B cell (primary cell): ENCODE results near the gene CTRB1. TPM values are rescaled to one million over a fixed set of nuclear protein-coding genes. Genes with fewer than 3 reads are reported as not detected.

Experiments used
- ATAC-seq: fragments of 200-7000 bp; cut with Tn5 transposase; one replicate; pipeline ENCODE4 v1.10.0; 2021; ENCODE audit warnings: low read depth, mild to moderate bottlenecking, moderate number of reproducible peaks, moderate library complexity
- CTCF ChIA-PET: fragments of 350-600 bp; sonication (Branson Sonifier 250); formaldehyde crosslinking; loops from one replicate; lab custom pipeline; 2021; ENCODE audit warnings: antibody characterized with exemption, inconsistent platforms; lab: Charles Lee
- POLR2A ChIA-PET: fragments of 350-600 bp; sonication (Branson Sonifier 250); formaldehyde crosslinking; loops from one replicate; lab custom pipeline; 2021; ENCODE audit warnings: antibody characterized with exemption; lab: Charles Lee
- DNase-seq: peaks from one replicate; pipeline ENCODE4 v3.0.0; 2013
- H2AFZ ChIP-seq: 2 replicates; pipeline ENCODE4 v1.6.1; 2012; ENCODE audit warnings: mild to moderate bottlenecking, low read depth, low read length; ENCODE audit not compliant: insufficient read depth, poor library complexity, severe bottlenecking
- H3K27ac ChIP-seq, 2 donors: 1 replicate in 1 of 2; 2 replicates in 1 of 2; pipeline ENCODE4 v1.5.1; 2012 to 2013; ENCODE audit warnings: low read length in 2 of 2, mild to moderate bottlenecking in 2 of 2, moderate library complexity in 1 of 2
- H3K27me3 ChIP-seq, 4 experiments: fragments of 200-600 bp in 1 of 4; sonication (generic) in 1 of 4; replicated peaks in 1 of 4; 1 replicate in 2 of 4; 2 replicates in 2 of 4; pipeline versions ENCODE4 v1.6.1 to v1.7.0; 2013 to 2016; ENCODE audit warnings: low read length in 3 of 4, mild to moderate bottlenecking in 2 of 4, mixed read lengths in 1 of 4, moderate library complexity in 1 of 4; ENCODE audit not compliant: insufficient read depth in 4 of 4, control insufficient read depth in 3 of 4; ENCODE audit errors: control extremely low read depth in 1 of 4
- H3K36me3 ChIP-seq, 2 experiments: replicated peaks in 1 of 2; 1 replicate in 1 of 2; 2 replicates in 1 of 2; pipeline versions ENCODE4 v1.6.1 to v1.7.1; 2013; ENCODE audit warnings: low read length in 1 of 2; ENCODE audit not compliant: insufficient read depth in 2 of 2, control insufficient read depth in 1 of 2; ENCODE audit errors: control extremely low read depth in 1 of 2, extremely low read depth in 1 of 2
- H3K4me1 ChIP-seq, 2 donors: fragments of 200-600 bp in 1 of 2; sonication (generic) in 1 of 2; 1 replicate in 1 of 2; 2 replicates in 1 of 2; pipeline versions ENCODE4 v1.5.1 to v1.6.1; 2013 to 2017; ENCODE audit warnings: low read length in 2 of 2; ENCODE audit not compliant: control insufficient read depth in 2 of 2, insufficient read depth in 2 of 2
- H3K4me2 ChIP-seq: replicated peaks from 2 replicates; pipeline ENCODE3; 2012; ENCODE audit warnings: mild to moderate bottlenecking, low read depth, low read length; ENCODE audit not compliant: poor library complexity, severe bottlenecking
- H3K4me3 ChIP-seq, 5 experiments: fragments of 200-600 bp in 1 of 5; sonication (generic) in 1 of 5; 1 replicate in 3 of 5; 2 replicates in 2 of 5; pipeline versions ENCODE4 v1.5.1 to v1.7.0; 2011 to 2016; ENCODE audit warnings: low read length in 4 of 5, mild to moderate bottlenecking in 4 of 5, low read depth in 2 of 5, control low read depth in 1 of 5, moderate library complexity in 1 of 5; ENCODE audit not compliant: insufficient read depth in 1 of 5; ENCODE audit errors: control extremely low read depth in 1 of 5, extremely low read depth in 1 of 5
- H3K79me2 ChIP-seq: fragments of 200-600 bp; sonication (generic); one replicate; pipeline ENCODE4 v1.6.0; 2016; ENCODE audit warnings: low read length; ENCODE audit not compliant: control insufficient read depth, insufficient read depth
- H3K9ac ChIP-seq: fragments of 200-600 bp; sonication (generic); 2 replicates; pipeline ENCODE4 v1.6.1; 2017; ENCODE audit warnings: mild to moderate bottlenecking, low read length, moderate library complexity
- H3K9me3 ChIP-seq, 3 donors: one replicate each; pipeline versions ENCODE4 v1.6.1 to v1.7.1; 2013; ENCODE audit warnings: low read length in 2 of 3; ENCODE audit not compliant: control insufficient read depth in 2 of 3, insufficient read depth in 1 of 3; ENCODE audit errors: control extremely low read depth in 1 of 3
- H4K20me1 ChIP-seq: 2 replicates; pipeline ENCODE4 v1.6.0; 2012; ENCODE audit warnings: mild to moderate bottlenecking, low read length; ENCODE audit not compliant: insufficient read depth, control insufficient read depth, poor library complexity, severe bottlenecking
- H3K27ac Mint-ChIP-seq: one replicate; pipeline ENCODE4 v1.8.0; 2021; ENCODE audit warnings: mixed read lengths
- H3K27me3 Mint-ChIP-seq: one replicate; pipeline ENCODE4 v1.8.0; 2021; ENCODE audit warnings: mixed read lengths
- H3K4me1 Mint-ChIP-seq: one replicate; pipeline ENCODE4 v1.8.0; 2021; ENCODE audit warnings: mixed read lengths
- H3K4me3 Mint-ChIP-seq: one replicate; pipeline ENCODE4 v1.8.0; 2021; ENCODE audit warnings: mixed read lengths
- H3K9me3 Mint-ChIP-seq: one replicate; pipeline ENCODE4 v1.8.0; 2022; ENCODE audit warnings: mixed read lengths; ENCODE audit not compliant: insufficient read depth
- CTCF ChIP-seq: fragments of 200-600 bp; IDR thresholded peaks from one replicate; pipeline ENCODE4 v1.8.0; 2022; ENCODE audit warnings: antibody characterized with exemption, mild to moderate bottlenecking
- EZH2 ChIP-seq: IDR thresholded peaks from 2 replicates; pipeline ENCODE4 v1.6.1; 2012; ENCODE audit warnings: borderline replicate concordance, low read depth, mild to moderate bottlenecking, moderate library complexity, low read length; ENCODE audit not compliant: insufficient read depth, poor library complexity, severe bottlenecking
- WGBS: methylation state at CpG from one replicate; pipeline ENCODE4 v1.1.5; 2013; ENCODE audit warnings: missing lambda C conversion rate; ENCODE audit not compliant: insufficient coverage; 5-methylcytosine and 5-hydroxymethylcytosine counted together
- intact Hi-C: fragments of 100-400 bp; cut with micrococcal nuclease; formaldehyde crosslinking; loops from one replicate; pipeline ENCODE4 v1.10.0; 2022
- polyA plus RNA-seq: library from polyadenylated mRNA; depleted of rRNA; stranded (reverse); fragments of >200 nt; gene quantifications from 2 replicates; pipeline ENCODE4 v1.2.3, GENCODE V29; 2012
- total RNA-seq, 2 donors: library from RNA; stranded (reverse); fragments of 120-200 nt in 1 of 2; gene quantifications; 1 replicate in 1 of 2; 2 replicates in 1 of 2; pipeline versions ENCODE4 v1.2.3 to v1.2.4, GENCODE V29; 2013 to 2022

Gene CTRB1
- total and polyA plus RNA-seq, 2 donors (not counting 1 experiment from before 2014, with no cell fraction given): not detected

GRCh38 chr16:75273054-75273925 is 54.5 kb downstream of the CTRB1 start:
- Mint-ChIP-seq H3K4me1 (no peaks in the 10 kb centered on the region), H3K9me3 (no peaks in the 10 kb centered on the region), H3K4me3 (no peak overlapping the region), H3K27me3 (peaks cover 24% of the 10 kb centered on the region), H3K27ac (no peak overlapping the region)
- Histone ChIP-seq H4K20me1 (no peaks in the 10 kb centered on the region), H3K4me3 (no peak overlapping the region), H3K9ac (no peak overlapping the region), H2AFZ (no peak overlapping the region), H3K9me3 (peaks cover 0 to 7% (median 0%) of the 10 kb centered on the region in 3 donors), H3K36me3 (no peaks in the 10 kb centered on the region), H3K27ac (no peak overlapping the region), H3K4me1 (no peaks in the 10 kb centered on the region), H3K79me2 (no peaks in the 10 kb centered on the region), H3K4me2 (no peak overlapping the region), H3K27me3 (peaks cover 0 to 31% (median 2%) of the 10 kb centered on the region in 4 experiments)
- WGBS: 95% methylated on average over 22 of the region's 23 CpGs
- TF ChIP-seq CTCF (no peak), EZH2 (no peak)
- no peak for DNase-seq
- ATAC-seq: no peak
- ChIA-PET POLR2A (interaction anchor here (0.7 kb wide), 1 partner anchor 20 kb away, joined by 4 read pairs; no protein-coding TSS in a partner anchor), CTCF (no interaction called here)
- intact Hi-C loops: no loop called here

Other genes starting within 250 kb of the CTRB1 start
- gene WDR59, start 233.9 kb upstream of the CTRB1 start, total RNA-seq: 127 and 136 TPM in 2 replicates
- 52.6 and 75.8 TPM in 2 replicates for gene WDR59, start 233.9 kb upstream of the CTRB1 start, polyA plus RNA-seq
- 0.75 and 0.76 TPM in 2 replicates for gene ZNRF1, start 220.0 kb upstream of the CTRB1 start, total RNA-seq
- gene ZNRF1, start 220.0 kb upstream of the CTRB1 start, polyA plus RNA-seq: 0.25 and 0.27 TPM in 2 replicates
- gene LDHD, start 102.2 kb upstream of the CTRB1 start, total RNA-seq: not detected in 2 replicates
- gene LDHD, start 102.2 kb upstream of the CTRB1 start, polyA plus RNA-seq: 0.19 TPM in 1 of 2 replicates, not detected in the other
- gene ZFP1, start 70.5 kb upstream of the CTRB1 start, total RNA-seq: 13.4 and 14.1 TPM in 2 replicates
- 3.4 and 4.9 TPM in 2 replicates for gene ZFP1, start 70.5 kb upstream of the CTRB1 start, polyA plus RNA-seq
- not detected in 2 replicates for gene CTRB2, start 11.8 kb upstream of the CTRB1 start, total RNA-seq
- gene CTRB2, start 11.8 kb upstream of the CTRB1 start, polyA plus RNA-seq: not detected in 2 replicates
- not detected in 2 replicates for gene BCAR1, start 32.6 kb downstream of the CTRB1 start, total RNA-seq
- not detected in 2 replicates for gene BCAR1, start 32.6 kb downstream of the CTRB1 start, polyA plus RNA-seq
- gene CFDP1, start 214.5 kb downstream of the CTRB1 start, total RNA-seq: 39.5 and 42.8 TPM in 2 replicates
- 6.3 and 20.3 TPM in 2 replicates for gene CFDP1, start 214.5 kb downstream of the CTRB1 start, polyA plus RNA-seq
- gene TMEM170A, start 245.7 kb downstream of the CTRB1 start, total RNA-seq: 37.9 and 45.6 TPM in 2 replicates
- gene TMEM170A, start 245.7 kb downstream of the CTRB1 start, polyA plus RNA-seq: 21.8 and 41.9 TPM in 2 replicates